Fibroblast of lung (primary cell): ENCODE measurements around the gene HDAC4.

Experiments used
- CTCF ChIP-seq, 2 donors: IDR thresholded peaks in 1 of 2; conservative IDR thresholded peaks in 1 of 2; 1 replicate in 1 of 2; 2 replicates in 1 of 2; pipeline ENCODE4 v1.5.1; 2011 to 2012; ENCODE audit warnings: low read length in 2 of 2, control low read depth in 1 of 2, inconsistent platforms in 1 of 2, low read depth in 1 of 2, mild to moderate bottlenecking in 1 of 2
- EZH2 ChIP-seq: IDR thresholded peaks from 2 replicates; pipeline ENCODE4 v1.5.1; 2012; ENCODE audit warnings: low read length, control low read depth, mild to moderate bottlenecking; ENCODE audit errors: missing control alignments

- TF ChIP-seq CTCF (conservative IDR thresholded peaks at IDR 0.05 in 1 of 2, IDR thresholded peaks at IDR 0.05 in 1 of 2; ENCODE audit: low read depth in 1 of 2, low read length in 2 of 2) = no peak
- TF ChIP-seq EZH2 = no peak
Observed at GRCh38 chr2:239037559-239037910, 363.3 kb downstream of the HDAC4 start.
